ENCODE measurements around the gene STK32C.

- no peak for TF ChIP-seq CTCF (IDR thresholded peaks at IDR 0.05)
- no peak for TF ChIP-seq POLR2A (IDR thresholded peaks at IDR 0.05)
Observed at GRCh38 chr10:132189810-132190422, 117.8 kb downstream of the STK32C start.
